ENCODE results near the gene TMEM203. TPM values are rescaled to one million over a fixed set of nuclear protein-coding genes. Genes with fewer than 3 reads are reported as not detected.

Gene TMEM203
- total and polyA plus RNA-seq, 2 of the 13 experiments (the other 11 are each of a cell fraction or from before 2014, with no cell fraction given): 23.4 to 36.7 TPM

DNA sequence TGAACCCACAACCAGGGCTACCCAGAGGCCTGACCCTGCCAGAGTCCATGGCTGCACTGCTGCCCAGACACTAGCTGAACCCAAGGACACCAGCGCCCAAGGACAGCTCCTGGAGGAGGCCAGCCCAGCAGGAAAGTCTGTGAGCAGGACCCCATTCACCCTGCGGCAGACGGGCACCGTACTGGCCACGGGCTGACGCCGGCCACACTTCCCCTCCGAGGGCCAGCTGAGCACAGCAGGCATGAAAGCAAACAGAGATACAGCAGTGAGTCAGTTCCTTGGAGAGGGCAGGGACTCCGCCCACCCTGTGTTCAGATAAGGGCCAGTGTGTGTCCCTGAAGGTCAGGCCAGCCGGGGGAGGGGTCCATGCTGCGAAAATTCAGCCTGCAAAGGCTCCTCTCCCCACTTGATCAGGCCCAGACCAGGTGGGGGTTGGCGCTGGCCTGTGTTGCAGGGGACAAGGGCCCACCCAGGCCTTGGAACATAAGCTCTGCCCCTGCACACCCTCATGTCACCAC is 13.4 kb upstream of the TMEM203 start (continued):
- no peak for TF ChIP-seq MEF2D (CRISPR knock-in tag; IDR thresholded peaks at IDR 0.05)
- TF ChIP-seq ZNF546 (CRISPR knock-in tag; conservative IDR thresholded peaks at IDR 0.05): 0 out of 2 replicates have a peak, but pooled peaks have one; percentile 60
- TF ChIP-seq NFE2L1 (CRISPR knock-in tag; IDR thresholded peaks at IDR 0.05; ENCODE audit: borderline replicate concordance): no peak
- TF ChIP-seq, protein P1, sequence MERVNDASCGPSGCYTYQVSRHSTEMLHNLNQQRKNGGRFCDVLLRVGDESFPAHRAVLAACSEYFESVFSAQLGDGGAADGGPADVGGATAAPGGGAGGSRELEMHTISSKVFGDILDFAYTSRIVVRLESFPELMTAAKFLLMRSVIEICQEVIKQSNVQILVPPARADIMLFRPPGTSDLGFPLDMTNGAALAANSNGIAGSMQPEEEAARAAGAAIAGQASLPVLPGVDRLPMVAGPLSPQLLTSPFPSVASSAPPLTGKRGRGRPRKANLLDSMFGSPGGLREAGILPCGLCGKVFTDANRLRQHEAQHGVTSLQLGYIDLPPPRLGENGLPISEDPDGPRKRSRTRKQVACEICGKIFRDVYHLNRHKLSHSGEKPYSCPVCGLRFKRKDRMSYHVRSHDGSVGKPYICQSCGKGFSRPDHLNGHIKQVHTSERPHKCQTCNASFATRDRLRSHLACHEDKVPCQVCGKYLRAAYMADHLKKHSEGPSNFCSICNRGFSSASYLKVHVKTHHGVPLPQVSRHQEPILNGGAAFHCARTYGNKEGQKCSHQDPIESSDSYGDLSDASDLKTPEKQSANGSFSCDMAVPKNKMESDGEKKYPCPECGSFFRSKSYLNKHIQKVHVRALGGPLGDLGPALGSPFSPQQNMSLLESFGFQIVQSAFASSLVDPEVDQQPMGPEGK (CRISPR knock-in tag; IDR thresholded peaks at IDR 0.05): peak; percentile 84
- no peak for TF ChIP-seq HNRNPK (IDR thresholded peaks at IDR 0.05; ENCODE audit: low read depth, low read length, poor library complexity, severe bottlenecking)
- TF ChIP-seq ZNF350 (CRISPR knock-in tag; IDR thresholded peaks at IDR 0.05; ENCODE audit: borderline replicate concordance, low read depth): peak; percentile 71; the same call in 1 of the 2 replicates
- peak; percentile 34; the same call in 1 of the 2 replicates for TF ChIP-seq NFKBIZ (CRISPR knock-in tag; IDR thresholded peaks at IDR 0.05)
- peak; percentile 49 for TF ChIP-seq SKI (IDR thresholded peaks at IDR 0.05; ENCODE audit: partially characterized antibody)
- no peak for TF ChIP-seq RNF2 (conservative IDR thresholded peaks at IDR 0.05; ENCODE audit: low read depth)
- peak; percentile 68; the same call in 1 of the 2 replicates for TF ChIP-seq RXRB (CRISPR knock-in tag; IDR thresholded peaks at IDR 0.05; ENCODE audit: borderline replicate concordance)
- TF ChIP-seq, protein P2, sequence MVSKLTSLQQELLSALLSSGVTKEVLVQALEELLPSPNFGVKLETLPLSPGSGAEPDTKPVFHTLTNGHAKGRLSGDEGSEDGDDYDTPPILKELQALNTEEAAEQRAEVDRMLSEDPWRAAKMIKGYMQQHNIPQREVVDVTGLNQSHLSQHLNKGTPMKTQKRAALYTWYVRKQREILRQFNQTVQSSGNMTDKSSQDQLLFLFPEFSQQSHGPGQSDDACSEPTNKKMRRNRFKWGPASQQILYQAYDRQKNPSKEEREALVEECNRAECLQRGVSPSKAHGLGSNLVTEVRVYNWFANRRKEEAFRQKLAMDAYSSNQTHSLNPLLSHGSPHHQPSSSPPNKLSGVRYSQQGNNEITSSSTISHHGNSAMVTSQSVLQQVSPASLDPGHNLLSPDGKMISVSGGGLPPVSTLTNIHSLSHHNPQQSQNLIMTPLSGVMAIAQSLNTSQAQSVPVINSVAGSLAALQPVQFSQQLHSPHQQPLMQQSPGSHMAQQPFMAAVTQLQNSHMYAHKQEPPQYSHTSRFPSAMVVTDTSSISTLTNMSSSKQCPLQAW (CRISPR knock-in tag; IDR thresholded peaks at IDR 0.05): 0 out of 2 replicates have a peak, but pooled peaks have one; percentile 48
- no peak for TF ChIP-seq ZNF878 (CRISPR knock-in tag; IDR thresholded peaks at IDR 0.05)
- TF ChIP-seq ZNF143 (CRISPR knock-in tag; IDR thresholded peaks at IDR 0.05): 0 out of 2 replicates have a peak, but pooled peaks have one; percentile 47
- TF ChIP-seq ZNF615 (CRISPR knock-in tag; IDR thresholded peaks at IDR 0.05; ENCODE audit: borderline replicate concordance): no peak
- TF ChIP-seq NCOA5 (CRISPR knock-in tag; IDR thresholded peaks at IDR 0.05): no peak
- TF ChIP-seq, protein P3, sequence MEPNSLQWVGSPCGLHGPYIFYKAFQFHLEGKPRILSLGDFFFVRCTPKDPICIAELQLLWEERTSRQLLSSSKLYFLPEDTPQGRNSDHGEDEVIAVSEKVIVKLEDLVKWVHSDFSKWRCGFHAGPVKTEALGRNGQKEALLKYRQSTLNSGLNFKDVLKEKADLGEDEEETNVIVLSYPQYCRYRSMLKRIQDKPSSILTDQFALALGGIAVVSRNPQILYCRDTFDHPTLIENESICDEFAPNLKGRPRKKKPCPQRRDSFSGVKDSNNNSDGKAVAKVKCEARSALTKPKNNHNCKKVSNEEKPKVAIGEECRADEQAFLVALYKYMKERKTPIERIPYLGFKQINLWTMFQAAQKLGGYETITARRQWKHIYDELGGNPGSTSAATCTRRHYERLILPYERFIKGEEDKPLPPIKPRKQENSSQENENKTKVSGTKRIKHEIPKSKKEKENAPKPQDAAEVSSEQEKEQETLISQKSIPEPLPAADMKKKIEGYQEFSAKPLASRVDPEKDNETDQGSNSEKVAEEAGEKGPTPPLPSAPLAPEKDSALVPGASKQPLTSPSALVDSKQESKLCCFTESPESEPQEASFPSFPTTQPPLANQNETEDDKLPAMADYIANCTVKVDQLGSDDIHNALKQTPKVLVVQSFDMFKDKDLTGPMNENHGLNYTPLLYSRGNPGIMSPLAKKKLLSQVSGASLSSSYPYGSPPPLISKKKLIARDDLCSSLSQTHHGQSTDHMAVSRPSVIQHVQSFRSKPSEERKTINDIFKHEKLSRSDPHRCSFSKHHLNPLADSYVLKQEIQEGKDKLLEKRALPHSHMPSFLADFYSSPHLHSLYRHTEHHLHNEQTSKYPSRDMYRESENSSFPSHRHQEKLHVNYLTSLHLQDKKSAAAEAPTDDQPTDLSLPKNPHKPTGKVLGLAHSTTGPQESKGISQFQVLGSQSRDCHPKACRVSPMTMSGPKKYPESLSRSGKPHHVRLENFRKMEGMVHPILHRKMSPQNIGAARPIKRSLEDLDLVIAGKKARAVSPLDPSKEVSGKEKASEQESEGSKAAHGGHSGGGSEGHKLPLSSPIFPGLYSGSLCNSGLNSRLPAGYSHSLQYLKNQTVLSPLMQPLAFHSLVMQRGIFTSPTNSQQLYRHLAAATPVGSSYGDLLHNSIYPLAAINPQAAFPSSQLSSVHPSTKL (CRISPR knock-in tag; IDR thresholded peaks at IDR 0.05): peak; percentile 71
- TF ChIP-seq MIXL1 (CRISPR knock-in tag; IDR thresholded peaks at IDR 0.05): 0 out of 2 replicates have a peak, but pooled peaks have one; percentile 18
- TF ChIP-seq, protein P4, sequence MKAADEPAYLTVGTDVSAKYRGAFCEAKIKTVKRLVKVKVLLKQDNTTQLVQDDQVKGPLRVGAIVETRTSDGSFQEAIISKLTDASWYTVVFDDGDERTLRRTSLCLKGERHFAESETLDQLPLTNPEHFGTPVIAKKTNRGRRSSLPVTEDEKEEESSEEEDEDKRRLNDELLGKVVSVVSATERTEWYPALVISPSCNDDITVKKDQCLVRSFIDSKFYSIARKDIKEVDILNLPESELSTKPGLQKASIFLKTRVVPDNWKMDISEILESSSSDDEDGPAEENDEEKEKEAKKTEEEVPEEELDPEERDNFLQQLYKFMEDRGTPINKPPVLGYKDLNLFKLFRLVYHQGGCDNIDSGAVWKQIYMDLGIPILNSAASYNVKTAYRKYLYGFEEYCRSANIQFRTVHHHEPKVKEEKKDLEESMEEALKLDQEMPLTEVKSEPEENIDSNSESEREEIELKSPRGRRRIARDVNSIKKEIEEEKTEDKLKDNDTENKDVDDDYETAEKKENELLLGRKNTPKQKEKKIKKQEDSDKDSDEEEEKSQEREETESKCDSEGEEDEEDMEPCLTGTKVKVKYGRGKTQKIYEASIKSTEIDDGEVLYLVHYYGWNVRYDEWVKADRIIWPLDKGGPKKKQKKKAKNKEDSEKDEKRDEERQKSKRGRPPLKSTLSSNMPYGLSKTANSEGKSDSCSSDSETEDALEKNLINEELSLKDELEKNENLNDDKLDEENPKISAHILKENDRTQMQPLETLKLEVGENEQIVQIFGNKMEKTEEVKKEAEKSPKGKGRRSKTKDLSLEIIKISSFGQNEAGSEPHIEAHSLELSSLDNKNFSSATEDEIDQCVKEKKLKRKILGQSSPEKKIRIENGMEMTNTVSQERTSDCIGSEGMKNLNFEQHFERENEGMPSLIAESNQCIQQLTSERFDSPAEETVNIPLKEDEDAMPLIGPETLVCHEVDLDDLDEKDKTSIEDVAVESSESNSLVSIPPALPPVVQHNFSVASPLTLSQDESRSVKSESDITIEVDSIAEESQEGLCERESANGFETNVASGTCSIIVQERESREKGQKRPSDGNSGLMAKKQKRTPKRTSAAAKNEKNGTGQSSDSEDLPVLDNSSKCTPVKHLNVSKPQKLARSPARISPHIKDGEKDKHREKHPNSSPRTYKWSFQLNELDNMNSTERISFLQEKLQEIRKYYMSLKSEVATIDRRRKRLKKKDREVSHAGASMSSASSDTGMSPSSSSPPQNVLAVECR (CRISPR knock-in tag; IDR thresholded peaks at IDR 0.05; ENCODE audit: borderline replicate concordance): peak; percentile 68; the same call in 1 of the 2 replicates
